Aorta (tissue), 5 donors: ENCODE results near the gene CRY1. TPM values are rescaled to one million over a fixed set of nuclear protein-coding genes. Genes with fewer than 3 reads are reported as not detected.

Experiments used
- ATAC-seq: fragments of 200-7000 bp; cut with Tn5 transposase; one replicate; pipeline ENCODE4 v1.9.1; 2022; ENCODE audit warnings: moderate library complexity; ENCODE audit not compliant: low FRiP score
- DNase-seq, 2 donors: peaks; one replicate each; pipeline ENCODE4 v3.0.0-alpha.2; 2020
- H3K27ac ChIP-seq, 2 donors: one replicate each; pipeline ENCODE4 v1.5.1; 2013; ENCODE audit warnings: low read length in 2 of 2, mild to moderate bottlenecking in 2 of 2, moderate library complexity in 2 of 2, control low read depth in 1 of 2, inconsistent platforms in 1 of 2, low read depth in 1 of 2
- H3K27me3 ChIP-seq, 2 donors: one replicate each; pipeline ENCODE4 v1.6.1; 2013; ENCODE audit warnings: control low read depth in 1 of 2, low read length in 1 of 2, mild to moderate bottlenecking in 1 of 2, moderate library complexity in 1 of 2; ENCODE audit not compliant: insufficient read depth in 2 of 2, control insufficient read depth in 1 of 2
- H3K36me3 ChIP-seq, 2 donors: one replicate each; pipeline ENCODE4 v1.6.1; 2013; ENCODE audit warnings: control low read depth in 1 of 2, low read length in 1 of 2, mild to moderate bottlenecking in 1 of 2; ENCODE audit not compliant: insufficient read depth in 2 of 2, control insufficient read depth in 1 of 2
- H3K4me1 ChIP-seq, 2 donors: one replicate each; pipeline ENCODE4 v1.6.1; 2013; ENCODE audit warnings: low read length in 2 of 2, control low read depth in 1 of 2, mild to moderate bottlenecking in 1 of 2, moderate library complexity in 1 of 2; ENCODE audit not compliant: insufficient read depth in 2 of 2, control insufficient read depth in 1 of 2
- H3K4me3 ChIP-seq, 2 donors: one replicate each; pipeline ENCODE4 v1.5.1; 2013; ENCODE audit warnings: low read length in 2 of 2, control low read depth in 1 of 2, mild to moderate bottlenecking in 1 of 2
- H3K9me3 ChIP-seq: one replicate; pipeline ENCODE4 v1.6.1; 2013; ENCODE audit warnings: mild to moderate bottlenecking, low read length; ENCODE audit not compliant: control insufficient read depth
- WGBS, 2 donors: extraction: QIAGEN DNeasy Blood & Tissue Kit; methylation state at CpG; one replicate each; pipeline ENCODE4 v1.1.7; 2013; 5-methylcytosine and 5-hydroxymethylcytosine counted together
- intact Hi-C, 2 donors: fragments of 100-400 bp; cut with DNase I; formaldehyde crosslinking; loops; one replicate each; pipeline versions ENCODE4 v1.14.2 to v1.15.0; 2022
- polyA plus RNA-seq, 2 donors: library from polyadenylated mRNA; stranded (reverse); fragments of 200-250 nt; gene quantifications; one replicate each; pipeline ENCODE4 v1.2.3, GENCODE V29; 2013
- total RNA-seq, 2 donors: library from RNA; stranded (reverse); fragmentation: NEBNext Ultra II Directional; extraction: Animal tissue kit (Norgen Biotek cat#: 25700); gene quantifications; one replicate each; pipeline ENCODE4 v1.2.1, GENCODE V29; 2021
- donor health status: healthy with polysubstance abuse.
- donor health status: Bipolar disorder and iron deficiency.
- donor health status: DM: no; HTN: no; CAD: no.
- donor health status: DM: no; HTN: no; CAD: no.
- donor health status: DM: yes; HTN: yes; CAD: no.

Gene CRY1
- total and polyA plus RNA-seq, 4 donors = 7.5 to 40.6 (median 15.4) TPM

GRCh38 chr12:106953352-106954250 is 139.7 kb downstream of the CRY1 start:
- Histone ChIP-seq H3K27me3 (no peaks in the 10 kb centered on the region), H3K4me3 (no peak overlapping the region), H3K36me3 (no peaks in the 10 kb centered on the region), H3K27ac (no peak overlapping the region), H3K4me1 (no peaks in the 10 kb centered on the region), H3K9me3 (no peaks in the 10 kb centered on the region)
- no peak for DNase-seq
- WGBS, 2 donors = 80 to 86% methylated on average over 12 of the region's 12 CpGs
- ATAC-seq = no peak
- intact Hi-C loops = no loop called here

GRCh38 chr12:106950591-106950990 is 142.8 kb downstream of the CRY1 start:
- ATAC-seq (no peak), DNase-seq (no peak)
- Histone ChIP-seq H3K4me1 (no peaks in the 10 kb centered on the region), H3K36me3 (no peaks in the 10 kb centered on the region), H3K9me3 (no peaks in the 10 kb centered on the region), H3K27ac (no peak overlapping the region), H3K27me3 (no peaks in the 10 kb centered on the region), H3K4me3 (no peak overlapping the region)
- WGBS, 2 donors = 84 to 91% methylated on average over 5 of the region's 5 CpGs
- intact Hi-C loops = no loop called here

- no peak overlapping the region for H3K4me3 ChIP-seq
- intact Hi-C loops = no loop called here
- no peaks in the 10 kb centered on the region for H3K36me3 ChIP-seq
- no peaks in the 10 kb centered on the region for H3K4me1 ChIP-seq
- H3K9me3 ChIP-seq = no peaks in the 10 kb centered on the region
- H3K27ac ChIP-seq = no peak overlapping the region
- no peaks in the 10 kb centered on the region for H3K27me3 ChIP-seq
- DNase-seq (no peak), ATAC-seq (no peak)
Observed at GRCh38 chr12:106947461-106947860, 145.9 kb downstream of the CRY1 start.

DNA sequence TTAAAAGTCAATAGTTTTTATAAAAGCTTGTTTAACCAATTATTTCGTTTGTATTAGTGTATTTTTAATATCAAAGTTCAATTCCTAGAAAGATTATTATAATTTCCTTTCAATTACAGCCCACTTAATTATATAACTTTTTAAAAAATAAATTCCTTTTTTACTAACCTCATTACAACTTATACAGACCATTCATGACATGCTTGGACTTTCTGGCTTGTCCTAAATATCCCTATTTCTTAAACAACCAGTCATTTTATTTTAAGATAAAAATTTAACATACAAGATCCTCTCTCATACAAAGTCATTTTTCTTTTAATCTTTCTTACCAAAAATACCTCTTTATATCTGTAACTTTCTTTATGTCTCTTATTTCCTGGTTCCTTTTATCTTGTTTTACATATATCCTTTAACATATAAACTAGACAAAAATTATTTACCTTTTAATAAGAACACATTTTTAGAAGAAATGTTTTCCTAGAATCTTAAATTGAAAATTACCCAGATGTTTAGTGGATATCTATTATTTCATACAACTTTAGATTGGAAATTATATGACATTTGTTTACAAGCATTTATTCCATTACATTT is 148.0 kb downstream of the CRY1 start:
- ATAC-seq = no peak
- Histone ChIP-seq H3K36me3 (no peaks in the 10 kb centered on the region), H3K27me3 (no peaks in the 10 kb centered on the region), H3K4me1 (peaks cover 0 to 3% of the 10 kb centered on the region in 2 donors), H3K9me3 (no peaks in the 10 kb centered on the region), H3K4me3 (no peak overlapping the region), H3K27ac (no peak overlapping the region)
- intact Hi-C loops = no loop called here
- DNase-seq = no peak
- WGBS, 2 donors = 58 to 66% methylated on average over 1 of the region's 1 CpG

DNA sequence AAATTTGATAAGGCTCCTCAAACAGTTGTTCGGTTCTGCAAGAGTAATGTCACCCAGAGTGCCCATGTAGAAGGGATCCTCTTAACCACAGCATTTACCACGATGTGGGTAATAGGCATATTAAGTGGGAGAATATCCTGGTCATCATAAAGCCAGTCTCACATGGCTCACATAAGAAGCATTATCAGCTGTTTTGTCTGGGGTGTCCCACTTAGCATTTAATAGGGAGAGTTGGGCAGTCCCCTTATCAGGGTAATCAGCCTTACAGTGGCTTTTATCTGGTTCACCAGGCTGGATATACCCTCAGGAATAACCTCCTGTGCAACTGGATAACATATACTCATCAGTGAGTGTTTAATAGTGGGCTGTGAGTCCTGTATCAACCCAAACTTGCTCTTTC is 150.6 kb downstream of the CRY1 start:
- no peaks in the 10 kb centered on the region for H3K9me3 ChIP-seq
- intact Hi-C loops = no loop called here
- no peak for ATAC-seq
- no peak overlapping the region for H3K4me3 ChIP-seq
- DNase-seq = no peak
- H3K4me1 ChIP-seq = peaks cover 0 to 3% of the 10 kb centered on the region in 2 donors
- no peak overlapping the region for H3K27ac ChIP-seq
- no peaks in the 10 kb centered on the region for H3K36me3 ChIP-seq
- H3K27me3 ChIP-seq = no peaks in the 10 kb centered on the region
- WGBS, 2 donors = 95 to 96% methylated on average over 2 of the region's 2 CpGs

- no peaks in the 10 kb centered on the region for H3K27me3 ChIP-seq
- no peak overlapping the region for H3K27ac ChIP-seq
- intact Hi-C loops = no loop called here
- H3K36me3 ChIP-seq = no peaks in the 10 kb centered on the region
- 10 to 11% methylated on average over 6 of the region's 6 CpGs for WGBS, 2 donors
- DNase-seq (no peak), ATAC-seq (no peak)
- peaks cover 0 to 3% of the 10 kb centered on the region in 2 donors for H3K4me1 ChIP-seq
- H3K9me3 ChIP-seq = no peaks in the 10 kb centered on the region
- no peak overlapping the region for H3K4me3 ChIP-seq
Observed at GRCh38 chr12:106941481-106942156, 151.7 kb downstream of the CRY1 start.

Other genes starting within 250 kb of the CRY1 start
- 10 to 100 TPM; 55.5 to 78.9 TPM for gene TMEM263, start 137.6 kb downstream of the CRY1 start, total RNA-seq
- gene TMEM263, start 137.6 kb downstream of the CRY1 start, polyA plus RNA-seq = 10 to 100 TPM; 30.2 to 40.2 TPM
- gene MTERF2, start 106.4 kb downstream of the CRY1 start, total RNA-seq = 10 to 100 TPM in 1 of 2 donors, 1 to 10 TPM in 1; 8.5 to 11.0 TPM
- gene MTERF2, start 106.4 kb downstream of the CRY1 start, polyA plus RNA-seq = 10 to 100 TPM in 1 of 2 donors, 1 to 10 TPM in 1; 6.5 to 20.1 TPM